Epithelial cell of proximal tubule (primary cell): ENCODE results near the gene POLL. TPM values are rescaled to one million over a fixed set of nuclear protein-coding genes. Genes with fewer than 3 reads are reported as not detected.

Experiments used
- DNase-seq: peaks from one replicate; pipeline ENCODE4 v3.0.0-alpha.2; 2011; ENCODE audit warnings: low read depth
- H3K4me3 ChIP-seq: 2 replicates; pipeline ENCODE4 v1.5.1; 2011; ENCODE audit warnings: low read depth, mild to moderate bottlenecking, low read length
- total RNA-seq: library from RNA; depleted of rRNA; stranded (reverse); fragments of >200 nt; gene quantifications from 2 replicates; pipeline ENCODE4 v1.2.3, GENCODE V29; 2015
- TF ChIP-seq, protein P1 (sequence below): conservative IDR thresholded peaks from 2 replicates; pipeline ENCODE4 v1.5.1; 2012; ENCODE audit warnings: low read depth, mild to moderate bottlenecking, low read length

The POLL gene
- total RNA-seq, 1 donor from 2014 or later = 27.6 TPM

DNA sequence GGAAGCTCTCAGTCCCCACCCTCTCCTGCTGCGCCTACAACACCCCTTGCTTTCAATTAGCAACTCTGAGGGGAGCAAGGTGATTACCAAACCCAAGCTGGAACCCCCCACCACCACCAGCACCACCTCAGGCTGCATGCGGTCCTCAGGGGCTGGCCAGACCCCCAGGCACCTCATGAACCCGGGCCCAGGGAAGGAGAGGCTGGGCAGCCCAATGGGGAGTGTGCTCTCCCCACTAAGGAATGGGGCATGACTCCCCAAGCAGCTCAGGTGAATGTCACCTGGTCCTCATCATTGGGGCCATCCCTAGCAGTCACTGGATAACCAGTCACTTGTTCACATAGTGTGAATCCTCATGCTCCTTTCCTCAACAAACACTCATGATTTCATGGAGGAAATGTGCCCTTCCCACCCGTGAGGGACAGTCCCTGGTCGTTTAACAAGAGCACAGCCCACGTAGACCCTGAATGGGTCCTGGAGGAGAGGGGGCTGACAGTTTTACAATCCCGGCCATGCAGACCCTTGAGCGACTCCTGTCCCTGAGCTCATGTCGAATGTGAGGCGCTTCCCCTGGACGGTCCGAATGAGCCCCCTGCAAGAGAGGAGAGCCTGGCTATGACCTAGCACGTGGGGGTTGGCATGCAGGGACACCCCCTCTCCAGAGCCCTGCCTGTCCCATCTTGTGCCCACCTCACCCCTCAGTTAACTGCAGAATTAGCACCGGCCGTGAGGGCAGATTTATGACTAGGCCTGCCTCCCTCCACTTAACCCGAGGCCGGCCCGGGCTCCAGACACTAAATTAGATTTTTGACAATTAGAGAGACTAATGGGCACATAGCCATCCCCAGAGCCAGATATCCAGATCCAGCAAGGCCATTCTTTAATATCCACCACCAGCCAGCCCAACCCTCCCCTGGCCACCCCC, 29.1 kb downstream of the POLL start:
- H3K4me3 ChIP-seq = no peak overlapping the region
- DNase-seq = no peak
- TF ChIP-seq, protein P1, sequence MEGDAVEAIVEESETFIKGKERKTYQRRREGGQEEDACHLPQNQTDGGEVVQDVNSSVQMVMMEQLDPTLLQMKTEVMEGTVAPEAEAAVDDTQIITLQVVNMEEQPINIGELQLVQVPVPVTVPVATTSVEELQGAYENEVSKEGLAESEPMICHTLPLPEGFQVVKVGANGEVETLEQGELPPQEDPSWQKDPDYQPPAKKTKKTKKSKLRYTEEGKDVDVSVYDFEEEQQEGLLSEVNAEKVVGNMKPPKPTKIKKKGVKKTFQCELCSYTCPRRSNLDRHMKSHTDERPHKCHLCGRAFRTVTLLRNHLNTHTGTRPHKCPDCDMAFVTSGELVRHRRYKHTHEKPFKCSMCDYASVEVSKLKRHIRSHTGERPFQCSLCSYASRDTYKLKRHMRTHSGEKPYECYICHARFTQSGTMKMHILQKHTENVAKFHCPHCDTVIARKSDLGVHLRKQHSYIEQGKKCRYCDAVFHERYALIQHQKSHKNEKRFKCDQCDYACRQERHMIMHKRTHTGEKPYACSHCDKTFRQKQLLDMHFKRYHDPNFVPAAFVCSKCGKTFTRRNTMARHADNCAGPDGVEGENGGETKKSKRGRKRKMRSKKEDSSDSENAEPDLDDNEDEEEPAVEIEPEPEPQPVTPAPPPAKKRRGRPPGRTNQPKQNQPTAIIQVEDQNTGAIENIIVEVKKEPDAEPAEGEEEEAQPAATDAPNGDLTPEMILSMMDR = no peak

DNA sequence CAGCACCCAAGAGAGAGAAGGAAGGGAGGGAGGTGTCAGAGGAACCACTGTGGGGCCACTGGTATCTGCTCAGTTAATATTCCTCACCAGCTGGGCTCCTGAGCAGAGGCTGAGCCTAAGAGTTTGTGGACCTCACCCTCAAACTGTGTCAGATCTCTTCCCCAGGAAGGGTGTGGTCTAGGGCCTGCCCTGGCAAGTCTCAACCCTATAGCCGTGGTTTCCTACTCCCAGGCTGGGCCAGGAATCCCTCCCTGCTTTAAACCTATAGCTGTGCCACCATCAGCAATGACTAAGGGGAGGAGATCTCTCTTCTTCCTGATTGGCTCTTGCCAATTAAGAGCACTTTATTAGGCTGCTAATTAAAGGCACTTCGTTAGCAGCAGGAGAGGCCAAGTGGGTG, 29.9 kb downstream of the POLL start:
- no peak overlapping the region for H3K4me3 ChIP-seq
- no peak for DNase-seq
- TF ChIP-seq, protein P1 = no peak

DNA sequence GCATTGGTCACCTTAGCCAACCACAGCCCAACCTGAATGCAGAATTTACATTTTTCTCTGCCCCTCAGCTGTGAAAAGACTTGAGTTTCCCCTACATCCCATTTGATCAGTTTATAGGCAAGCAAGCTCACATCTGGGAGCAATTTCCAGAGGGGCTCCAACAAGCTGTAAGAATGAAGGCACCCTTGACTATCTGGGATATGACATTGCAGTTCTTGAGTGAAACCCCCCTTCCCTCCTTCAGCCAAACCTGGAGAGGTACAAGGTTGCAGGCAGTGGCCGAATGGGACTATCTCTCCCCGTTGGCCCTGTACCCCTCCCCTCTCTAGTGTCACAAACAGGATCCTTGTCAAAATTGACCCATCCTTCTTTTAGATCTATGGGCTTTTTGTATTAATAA, 30.5 kb downstream of the POLL start:
- TF ChIP-seq, protein P1 = no peak
- no peak for DNase-seq

DNA sequence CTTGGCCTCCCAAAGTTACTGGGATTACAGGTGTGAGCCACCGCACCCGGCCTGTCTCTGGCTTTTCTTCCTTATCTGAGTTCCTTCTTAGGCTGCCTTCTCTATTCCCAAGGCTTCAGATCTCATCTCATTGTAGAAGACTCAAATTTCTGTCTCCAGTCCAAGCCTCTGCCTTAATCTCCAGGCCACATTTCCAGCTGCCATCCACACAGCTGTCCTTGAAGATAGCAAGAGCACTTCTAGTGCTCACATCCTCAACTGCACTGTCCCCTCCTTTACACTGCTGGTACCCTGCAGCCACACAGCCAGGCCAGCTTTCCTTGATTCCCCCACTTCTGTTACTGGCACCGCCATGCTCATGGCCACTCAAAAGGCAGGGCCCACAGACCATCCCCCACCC, 35.6 kb downstream of the POLL start:
- H3K4me3 ChIP-seq = no peak overlapping the region
- DNase-seq = no peak
- TF ChIP-seq, protein P1 = no peak

More for the DNA sequence above, 30.5 kb downstream of the POLL start:
- H3K4me3 ChIP-seq = no peak overlapping the region

DNA sequence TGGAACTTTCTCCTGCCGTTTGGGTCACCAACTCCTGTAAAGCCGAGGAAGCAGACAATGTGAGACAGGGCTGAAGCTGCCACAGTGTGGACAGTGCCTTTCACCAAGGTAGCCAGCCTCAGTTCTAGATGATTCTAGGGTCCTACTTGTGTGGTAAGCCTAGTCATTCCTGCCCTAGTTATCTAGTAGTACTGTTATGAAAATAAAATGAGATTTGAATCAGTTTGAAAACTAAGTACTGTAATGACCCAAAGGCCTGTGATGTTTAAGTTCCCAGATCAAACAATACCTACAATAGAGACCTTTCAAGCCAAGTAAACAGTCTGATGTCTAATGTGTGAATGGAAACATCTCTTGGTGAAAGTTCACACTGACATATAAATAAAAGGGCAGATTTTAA, 37.1 kb downstream of the POLL start:
- TF ChIP-seq, protein P1 = no peak
- DNase-seq = no peak
- no peak overlapping the region for H3K4me3 ChIP-seq

DNA sequence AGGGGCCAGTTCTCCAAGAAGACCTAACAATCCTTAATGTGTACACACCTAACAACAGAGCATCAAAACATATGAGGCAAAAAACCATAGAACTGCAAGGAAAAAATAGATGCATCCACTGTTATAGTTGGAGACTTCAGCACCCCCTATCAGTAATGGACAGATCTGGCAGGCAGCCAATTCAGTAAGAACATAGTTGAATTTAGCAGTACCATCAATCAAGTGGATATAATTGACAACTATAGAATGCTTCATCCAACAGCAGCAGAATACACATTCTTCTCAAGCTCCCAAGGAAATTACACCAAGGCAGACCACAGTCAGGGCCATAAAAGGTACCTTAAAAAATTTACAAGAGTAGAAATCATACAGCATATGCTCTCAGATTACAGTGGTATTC, 42.2 kb downstream of the POLL start:
- no peak for DNase-seq
- TF ChIP-seq, protein P1 = no peak
- H3K4me3 ChIP-seq = no peak overlapping the region

DNA sequence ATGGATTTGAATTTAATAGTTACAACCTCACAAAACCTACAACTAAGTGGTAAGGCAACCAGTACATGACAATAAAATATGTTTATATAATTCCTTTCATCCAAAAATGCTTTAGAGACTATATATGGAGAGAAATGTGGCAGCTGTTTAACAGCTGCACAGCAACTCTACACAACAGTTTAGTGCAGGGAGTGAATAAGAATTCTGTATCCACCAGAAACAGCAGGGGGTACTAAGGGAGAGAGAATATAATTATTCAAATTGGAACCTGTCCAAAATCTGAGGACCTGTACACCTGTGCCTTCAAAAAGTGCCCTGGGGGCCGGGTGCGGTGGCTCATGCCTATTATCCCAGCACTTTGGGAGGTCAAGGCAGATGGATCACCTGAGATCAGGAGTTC, 49.6 kb downstream of the POLL start:
- TF ChIP-seq, protein P1 = no peak
- H3K4me3 ChIP-seq = no peak overlapping the region
- DNase-seq = no peak
